Measurements from ENCODE around the gene PNPLA7. TPM values are rescaled to one million over a fixed set of nuclear protein-coding genes. Genes with fewer than 3 reads are reported as not detected.

The PNPLA7 gene
- total RNA-seq, 3 donors from 2014 or later (not counting 1 experiment from before 2014, with no cell fraction given) = 4.3 to 6.4 (median 4.9) TPM

- 97% methylated on average over 46 of the region's 46 CpGs for WGBS (ENCODE audit: insufficient coverage)
- H3K27ac ChIP-seq (ENCODE audit: low read length) = no peak overlapping the region
- ATAC-seq = no peak
These were observed 55.5 kb downstream of the PNPLA7 start for GRCh38 chr9:137494550-137495351.

GRCh38 chr9:137494104-137494544, 56.1 kb downstream of the PNPLA7 start:
- intact Hi-C loops (cut with micrococcal nuclease) = no loop called here
- H3K27ac ChIP-seq (ENCODE audit: low read length) = no peak overlapping the region
- Mint-ChIP-seq H3K27me3 (ENCODE audit: low read depth in 2 of 2) (no peaks in the 10 kb centered on the region), H3K36me3 (no peaks in the 10 kb centered on the region), H3K4me1 (peaks cover 0 to 28% of the 10 kb centered on the region in 2 donors), H3K9me3 (no peaks in the 10 kb centered on the region), H3K27ac (no peak overlapping the region), H3K4me3 (no peak overlapping the region)
- no peaks in the 10 kb centered on the region for H3K4me1 ChIP-seq (ENCODE audit: control insufficient read depth, insufficient read depth, low read length)
- no peaks in the 10 kb centered on the region for H3K9me3 ChIP-seq (ENCODE audit: control insufficient read depth, insufficient read depth, low read length)
- no peak overlapping the region for H3K4me3 ChIP-seq (ENCODE audit: low read length)
- no peaks in the 10 kb centered on the region for H3K27me3 ChIP-seq (ENCODE audit: control insufficient read depth, insufficient read depth, low read length)
- H3K36me3 ChIP-seq (ENCODE audit: control insufficient read depth, insufficient read depth, low read length) = no peaks in the 10 kb centered on the region
- ATAC-seq (no peak), DNase-seq (no peak)
- WGBS (ENCODE audit: insufficient coverage) = 78% methylated on average over 13 of the region's 13 CpGs
- TF ChIP-seq CTCF (IDR thresholded peaks at IDR 0.05) = no peak

More at GRCh38 chr9:137494550-137495351, 55.5 kb downstream of the PNPLA7 start:
- Histone ChIP-seq H3K4me1 (ENCODE audit: control insufficient read depth, insufficient read depth, low read length) (no peaks in the 10 kb centered on the region), H3K9me3 (ENCODE audit: control insufficient read depth, insufficient read depth, low read length) (no peaks in the 10 kb centered on the region), H3K27me3 (ENCODE audit: control insufficient read depth, insufficient read depth, low read length) (no peaks in the 10 kb centered on the region), H3K36me3 (ENCODE audit: control insufficient read depth, insufficient read depth, low read length) (no peaks in the 10 kb centered on the region), H3K4me3 (ENCODE audit: low read length) (no peak overlapping the region)
- H3K27me3 Mint-ChIP-seq (ENCODE audit: low read depth in 2 of 2) = no peaks in the 10 kb centered on the region
- intact Hi-C loops (cut with micrococcal nuclease) = no loop called here
- TF ChIP-seq CTCF (IDR thresholded peaks at IDR 0.05) = no peak
- DNase-seq = no peak
- no peaks in the 10 kb centered on the region for H3K36me3 Mint-ChIP-seq
- no peaks in the 10 kb centered on the region for H3K9me3 Mint-ChIP-seq
- no peak overlapping the region for H3K4me3 Mint-ChIP-seq
- peaks cover 0 to 28% of the 10 kb centered on the region in 2 donors for H3K4me1 Mint-ChIP-seq
- no peak overlapping the region for H3K27ac Mint-ChIP-seq

GRCh38 chr9:137493364-137494103, 56.7 kb downstream of the PNPLA7 start:
- Mint-ChIP-seq H3K4me3 (no peak overlapping the region), H3K36me3 (no peaks in the 10 kb centered on the region), H3K9me3 (no peaks in the 10 kb centered on the region), H3K27ac (no peak overlapping the region), H3K4me1 (peaks cover 0 to 23% of the 10 kb centered on the region in 2 donors), H3K27me3 (ENCODE audit: low read depth in 2 of 2) (no peaks in the 10 kb centered on the region)
- intact Hi-C loops (cut with micrococcal nuclease) = no loop called here
- Histone ChIP-seq H3K36me3 (ENCODE audit: control insufficient read depth, insufficient read depth, low read length) (no peaks in the 10 kb centered on the region), H3K9me3 (ENCODE audit: control insufficient read depth, insufficient read depth, low read length) (no peaks in the 10 kb centered on the region), H3K27me3 (ENCODE audit: control insufficient read depth, insufficient read depth, low read length) (no peaks in the 10 kb centered on the region), H3K27ac (ENCODE audit: low read length) (no peak overlapping the region), H3K4me3 (ENCODE audit: low read length) (no peak overlapping the region), H3K4me1 (ENCODE audit: control insufficient read depth, insufficient read depth, low read length) (no peaks in the 10 kb centered on the region)
- DNase-seq (no peak), ATAC-seq (no peak)
- 93% methylated on average over 16 of the region's 16 CpGs for WGBS (ENCODE audit: insufficient coverage)
- no peak for TF ChIP-seq CTCF (IDR thresholded peaks at IDR 0.05)
